ENCODE measurements around the gene SEPTIN12. TPM values are rescaled to one million over a fixed set of nuclear protein-coding genes. Genes with fewer than 3 reads are reported as not detected.
"Not testable (repeated sequence)": the region's sequence is repeated elsewhere in the genome, so short reads cannot be mapped to it uniquely, and the experiment has no call there.

SEPTIN12 gene
- total RNA-seq, 1 experiment from 2014 or later = not detected

GRCh38 chr16:4749700-4750257 is 38.4 kb downstream of the SEPTIN12 start:
- Histone ChIP-seq H3K27me3 (no peaks in the 10 kb centered on the region), H3K36me3 (peaks cover 33% of the 10 kb centered on the region), H3K9me3 (no peaks in the 10 kb centered on the region), H3K4me3 (no peak overlapping the region)
- no peak for DNase-seq

DNA sequence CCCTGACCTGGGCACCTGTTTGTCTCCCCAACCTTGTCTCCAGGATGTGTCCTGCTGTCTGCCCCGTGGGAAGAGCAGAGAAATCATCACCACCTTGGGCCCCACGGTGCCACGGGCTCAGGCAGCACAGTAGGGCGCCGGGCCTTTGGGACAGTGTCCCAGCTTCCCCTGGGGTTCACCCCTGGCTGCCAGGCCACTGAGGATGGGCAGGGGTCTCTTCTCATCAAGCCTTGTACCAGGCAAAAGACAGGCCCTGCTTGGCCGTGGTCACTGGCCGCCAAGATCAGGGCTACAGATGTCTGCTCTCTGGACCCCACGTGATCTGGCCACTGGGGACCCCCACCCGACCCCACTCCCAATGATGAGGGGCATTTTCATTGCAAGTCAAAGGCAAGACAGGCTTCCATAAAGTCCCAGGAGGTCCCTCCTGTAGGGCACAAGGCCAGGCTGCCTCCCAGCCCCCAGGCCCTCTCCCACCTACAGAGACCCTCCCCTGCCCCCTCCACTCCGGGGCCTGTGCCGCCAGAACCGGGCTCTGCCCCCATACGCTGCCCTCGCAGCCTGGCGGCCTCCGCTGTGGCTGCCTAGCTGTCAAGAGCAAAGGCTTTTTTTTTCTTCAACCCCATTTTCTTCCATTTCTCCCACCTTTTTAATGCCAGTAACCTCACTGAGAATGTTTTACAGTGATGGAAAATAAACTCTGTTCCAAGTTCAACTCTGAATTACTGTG is 39.3 kb downstream of the SEPTIN12 start:
- Histone ChIP-seq H3K27me3 (no peaks in the 10 kb centered on the region), H3K36me3 (peaks cover 31% of the 10 kb centered on the region), H3K9me3 (no peaks in the 10 kb centered on the region), H3K4me3 (no peak overlapping the region)
- DNase-seq = no peak

GRCh38 chr16:4747906-4748681 is 40.1 kb downstream of the SEPTIN12 start:
- H3K27me3 ChIP-seq = no peaks in the 10 kb centered on the region
- no peak overlapping the region for H3K4me3 ChIP-seq
- H3K9me3 ChIP-seq = no peaks in the 10 kb centered on the region
- no peak for DNase-seq
- H3K36me3 ChIP-seq = peaks cover 24% of the 10 kb centered on the region

GRCh38 chr16:4746991-4747574 is 41.1 kb downstream of the SEPTIN12 start:
- H3K4me3 ChIP-seq = no peak overlapping the region
- peak; percentile 51 for DNase-seq
- no peaks in the 10 kb centered on the region for H3K27me3 ChIP-seq
- H3K36me3 ChIP-seq = peaks cover 14% of the 10 kb centered on the region
- H3K9me3 ChIP-seq = no peaks in the 10 kb centered on the region

DNA sequence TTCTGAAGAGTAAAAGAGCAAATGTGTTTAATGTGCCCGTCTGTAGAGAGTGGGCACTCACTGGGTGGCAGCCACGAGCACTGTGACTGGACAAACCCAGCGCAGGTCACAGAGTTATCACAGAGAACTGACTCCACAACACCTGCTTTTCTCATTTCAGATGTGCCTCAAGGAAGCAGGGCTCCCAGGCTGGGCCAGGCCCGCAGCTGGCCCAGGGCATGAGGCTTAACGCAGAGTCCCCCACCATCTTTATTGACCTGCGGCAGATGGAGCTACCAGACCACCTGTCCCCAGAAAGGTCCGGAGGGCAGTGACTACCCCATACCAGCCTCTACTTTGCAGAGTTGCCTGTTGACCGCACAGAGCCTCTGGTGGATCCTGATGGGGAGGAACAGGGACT is 41.9 kb downstream of the SEPTIN12 start:
- Histone ChIP-seq H3K36me3 (peaks cover 7% of the 10 kb centered on the region), H3K9me3 (no peaks in the 10 kb centered on the region), H3K27me3 (no peaks in the 10 kb centered on the region), H3K4me3 (no peak overlapping the region)
- no peak for DNase-seq

GRCh38 chr16:4745274-4745569 is 42.9 kb downstream of the SEPTIN12 start:
- Histone ChIP-seq H3K9me3 (no peaks in the 10 kb centered on the region), H3K27me3 (no peaks in the 10 kb centered on the region), H3K4me3 (no peak overlapping the region), H3K36me3 (peaks cover 3% of the 10 kb centered on the region; the same call in 1 of the 2 replicates)
- DNase-seq = no peak

DNA sequence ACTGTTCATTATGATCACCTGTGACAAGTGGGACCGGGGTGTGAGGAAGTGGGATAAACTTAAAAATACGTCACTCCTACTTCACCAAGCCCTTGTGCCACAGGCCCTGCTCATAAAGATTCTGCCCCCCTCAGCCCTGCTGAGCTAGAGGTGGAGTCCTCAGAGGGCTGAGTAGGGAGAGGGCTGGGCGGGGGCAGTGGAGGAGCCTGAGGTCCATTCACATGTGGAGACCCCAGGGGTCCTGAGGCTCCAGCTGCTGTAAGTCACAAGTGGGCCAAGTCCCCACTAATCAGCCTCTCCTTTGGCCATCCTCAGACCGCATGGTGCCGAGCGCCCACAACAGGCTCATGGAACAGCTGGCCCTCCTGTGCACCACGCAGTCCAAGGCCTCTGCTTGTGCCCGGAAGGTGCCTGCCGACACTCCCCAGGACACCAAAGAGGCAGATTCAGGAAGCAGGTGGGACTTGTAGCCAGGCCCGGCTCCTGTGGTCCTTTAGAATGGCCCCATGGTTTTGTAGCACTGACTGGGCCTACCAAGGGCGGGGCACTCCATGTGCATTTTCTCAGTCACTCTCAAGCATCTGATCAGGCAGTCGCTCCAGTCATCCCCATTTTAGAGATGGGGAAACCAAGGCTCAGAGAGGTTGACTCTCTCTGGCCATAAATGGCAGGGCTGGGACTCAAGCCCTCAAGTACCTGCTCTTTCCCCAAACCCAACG is 43.4 kb downstream of the SEPTIN12 start:
- Histone ChIP-seq H3K4me3 (no peak overlapping the region), H3K27me3 (no peaks in the 10 kb centered on the region), H3K36me3 (peaks cover under 1% of the 10 kb centered on the region; the same call in 1 of the 2 replicates), H3K9me3 (no peaks in the 10 kb centered on the region)
- no peak for DNase-seq

GRCh38 chr16:4743226-4743878 is 44.8 kb downstream of the SEPTIN12 start:
- Histone ChIP-seq H3K36me3 (no peaks in the 10 kb centered on the region), H3K27me3 (no peaks in the 10 kb centered on the region), H3K9me3 (no peaks in the 10 kb centered on the region), H3K4me3 (no peak overlapping the region)
- no peak for DNase-seq

DNA sequence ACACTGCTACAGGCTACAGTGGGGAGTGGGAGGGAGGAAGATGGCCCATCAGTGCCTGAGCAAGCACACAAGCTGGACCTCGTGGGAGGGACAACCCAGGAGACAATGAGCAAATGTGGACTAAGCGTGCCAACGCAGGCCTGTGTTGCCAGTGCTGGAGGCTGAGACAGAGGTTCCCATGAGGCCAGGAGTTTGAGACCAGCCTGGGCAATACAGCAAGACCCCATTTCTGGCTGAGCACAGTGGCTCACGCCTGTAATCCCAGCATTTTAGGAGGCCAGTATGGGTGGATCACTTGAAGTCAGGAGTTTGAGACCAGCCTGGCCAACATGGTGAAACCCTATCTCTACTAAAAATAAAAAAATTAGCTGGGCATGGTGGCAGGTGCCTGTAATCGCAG is 49.8 kb downstream of the SEPTIN12 start:
- not testable (repeated sequence) for H3K36me3 ChIP-seq, DNase-seq, H3K9me3 ChIP-seq, H3K27me3 ChIP-seq, H3K4me3 ChIP-seq

GRCh38 chr16:4737545-4737944 is 50.6 kb downstream of the SEPTIN12 start:
- no peaks in the 10 kb centered on the region; the same call in 1 of the 2 replicates for H3K36me3 ChIP-seq
- DNase-seq = no peak
- no peaks in the 10 kb centered on the region for H3K9me3 ChIP-seq

DNA sequence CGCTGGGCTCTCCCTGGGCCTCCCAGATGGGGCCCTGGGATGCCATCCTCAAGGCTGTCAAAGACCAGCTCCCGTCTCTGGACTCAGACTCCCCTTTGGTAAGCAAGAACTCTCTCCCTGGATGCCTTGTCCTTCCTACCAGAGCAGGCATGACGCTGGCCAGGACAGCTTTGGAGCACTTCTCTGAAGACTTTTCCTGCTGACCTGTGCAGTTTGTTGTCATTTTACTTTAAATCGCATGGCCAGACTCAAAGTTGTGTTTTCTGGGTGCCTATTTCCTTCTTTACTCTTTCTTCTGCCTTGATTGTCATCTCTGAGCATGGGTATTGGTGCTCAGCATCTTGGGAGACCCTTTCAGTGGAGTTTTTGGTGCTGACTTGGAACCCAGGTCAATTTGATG is 51.6 kb downstream of the SEPTIN12 start:
- Histone ChIP-seq H3K4me3 (no peak overlapping the region), H3K9me3 (no peaks in the 10 kb centered on the region), H3K36me3 (peaks cover 5% of the 10 kb centered on the region), H3K27me3 (no peaks in the 10 kb centered on the region)
- no peak for DNase-seq

More at GRCh38 chr16:4737545-4737944, 50.6 kb downstream of the SEPTIN12 start:
- no peaks in the 10 kb centered on the region for H3K27me3 ChIP-seq
- no peak overlapping the region for H3K4me3 ChIP-seq

GRCh38 chr16:4734730-4735535 is 53.2 kb downstream of the SEPTIN12 start:
- Histone ChIP-seq H3K27me3 (no peaks in the 10 kb centered on the region), H3K9me3 (no peaks in the 10 kb centered on the region), H3K4me3 (peak overlapping the region; percentile 87), H3K36me3 (peaks cover 20% of the 10 kb centered on the region)
- peak; percentile 89 for DNase-seq

DNA sequence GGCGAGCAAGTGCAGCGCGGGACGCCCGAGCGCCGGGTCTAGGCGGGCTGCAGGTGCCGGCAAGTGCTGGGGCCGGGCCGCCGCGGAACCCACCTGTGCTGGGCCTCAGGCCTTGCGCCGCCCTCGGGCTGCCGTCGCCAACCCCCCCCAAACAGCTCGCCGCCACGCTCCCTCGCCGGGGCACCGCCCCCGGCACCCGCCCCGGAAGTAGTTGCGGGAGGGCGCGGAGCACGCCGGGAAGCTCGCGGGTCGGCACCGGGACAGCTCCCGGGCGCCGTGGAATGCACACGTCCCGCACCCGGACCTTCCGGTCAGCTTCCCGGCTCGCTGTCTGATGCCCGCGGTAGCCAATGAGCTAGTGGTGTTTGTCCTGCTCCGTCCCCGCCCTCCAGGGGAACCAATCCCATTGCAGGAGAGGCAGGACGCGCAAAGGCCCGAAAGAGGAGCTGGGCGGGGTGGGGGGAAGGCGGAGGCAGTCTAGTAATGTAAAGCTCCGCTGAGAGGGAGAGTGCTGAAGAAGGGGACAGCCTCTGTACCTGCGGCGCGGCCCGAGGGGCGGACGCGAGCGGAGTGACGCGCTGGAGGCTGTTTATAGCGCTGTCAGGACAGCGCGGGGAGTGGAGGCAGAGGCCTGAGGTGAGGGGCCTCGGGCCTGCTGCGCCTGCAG is 53.9 kb downstream of the SEPTIN12 start, which contains the start of the genes ANKS3 and DNAAF8:
TSS of gene ANKS3 (minus strand) at position 209 of the 667 bp plus-strand sequence. CDS start 4,122 bp downstream, outside the sequence.
TSS of gene DNAAF8 (plus strand) at position 475 of the 667 bp plus-strand sequence. CDS start 1,978 bp downstream, outside the sequence.
- DNase-seq = peak; percentile 99
- Histone ChIP-seq H3K4me3 (peak within 1 kb of the TSS; percentile 87), H3K36me3 (peaks cover 24% of the 10 kb centered on the region), H3K9me3 (no peaks in the 10 kb centered on the region), H3K27me3 (no peaks in the 10 kb centered on the region)

DNA sequence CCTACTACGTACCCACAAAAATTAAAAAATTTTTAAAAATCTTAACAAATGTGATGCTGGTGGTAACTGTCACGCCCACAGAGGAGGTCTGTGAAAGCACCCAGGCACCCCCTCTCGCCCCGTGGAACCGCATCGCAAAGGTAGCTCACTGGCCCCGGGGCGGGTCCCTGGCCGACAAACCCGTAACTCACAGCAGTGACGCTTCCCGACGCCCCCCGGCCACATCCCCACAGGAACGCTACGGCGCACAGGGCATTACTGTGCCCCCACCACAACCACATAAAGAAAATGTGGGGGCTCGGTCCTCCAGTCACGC is 54.4 kb downstream of the SEPTIN12 start:
- peak; percentile 22 for DNase-seq
- no peaks in the 10 kb centered on the region for H3K9me3 ChIP-seq

GRCh38 chr16:4733211-4733742 is 54.9 kb downstream of the SEPTIN12 start:
- Histone ChIP-seq H3K9me3 (no peaks in the 10 kb centered on the region), H3K36me3 (peaks cover 31% of the 10 kb centered on the region), H3K27me3 (no peaks in the 10 kb centered on the region), H3K4me3 (peak overlapping the region; percentile 87)
- no peak for DNase-seq

More for the DNA sequence above, 54.4 kb downstream of the SEPTIN12 start:
- H3K36me3 ChIP-seq = peaks cover 27% of the 10 kb centered on the region
- no peaks in the 10 kb centered on the region for H3K27me3 ChIP-seq
- peak overlapping the region; percentile 87 for H3K4me3 ChIP-seq
